Spleen (tissue), 7 donors: Measurements from ENCODE around the gene CARM1.

ENCODE experiments used
- CTCF ChIP-seq, 11 experiments: fragments of 200-600 bp in 7 of 11; fragments of 450-650 bp in 4 of 11; sonication (generic) in 4 of 11; IDR thresholded peaks in 8 of 11; conservative IDR thresholded peaks in 3 of 11; 1 replicate in 7 of 11; 2 replicates in 4 of 11; pipeline versions ENCODE4 v1.4.0 to v1.8.0; 2016 to 2021; ENCODE audit warnings: antibody characterized with exemption in 11 of 11, inconsistent platforms in 4 of 11, mild to moderate bottlenecking in 1 of 11
- POLR2A ChIP-seq, 3 donors: fragments of 450-650 bp; IDR thresholded peaks; one replicate each; pipeline ENCODE4 v1.5.1; 2017; ENCODE audit warnings: antibody characterized with exemption in 3 of 3, mild to moderate bottlenecking in 1 of 3
- donor health status: DM: no; HTN: no; CAD: no; lungs with moderate emphysema.
- donor health status: DM: no; HTN: no; CAD: no.
- donor health status: DM: no; HTN: no; CAD: no.

DNA sequence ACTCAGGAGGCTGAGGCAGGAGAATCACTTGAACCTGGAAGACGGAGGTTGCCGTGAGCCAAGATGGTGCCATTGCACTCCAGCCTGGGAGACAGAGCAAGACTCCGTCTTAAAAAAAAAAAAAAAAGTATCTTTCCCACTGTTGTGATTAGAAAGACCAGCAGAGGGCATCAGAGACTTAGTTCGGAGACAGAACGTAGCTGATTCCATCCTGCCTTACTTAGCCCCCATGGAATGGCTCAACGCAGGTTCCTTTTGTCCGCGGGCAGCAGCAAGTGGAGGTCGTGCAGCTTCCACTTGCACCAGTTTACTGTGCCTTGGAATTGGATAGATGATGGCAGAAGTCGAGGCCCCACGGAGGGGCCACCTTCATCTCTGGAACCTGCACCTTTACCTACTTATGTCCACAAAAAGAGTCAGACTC lies 65.3 kb downstream of the CARM1 start:
- TF ChIP-seq CTCF (IDR thresholded peaks at IDR 0.05 in 8 of 11, conservative IDR thresholded peaks at IDR 0.05 in 3 of 11) (peak; percentile 17 to 78 (median 53)), POLR2A (IDR thresholded peaks at IDR 0.05) (no peak)
